Hematopoietic multipotent progenitor cell treated with erythropoietin and hydrocortisone succinate and interleukin-3 and kit ligand, for 8 days (in vitro differentiated cells): ENCODE results near the gene BMP10.
A peak's percentile ranks its signal among the peaks of the same experiment; 100 is the strongest.

Experiments
- DNase-seq: peaks from one replicate; pipeline ENCODE4 v3.0.0-alpha.2; 2015

BMP10 gene

DNA sequence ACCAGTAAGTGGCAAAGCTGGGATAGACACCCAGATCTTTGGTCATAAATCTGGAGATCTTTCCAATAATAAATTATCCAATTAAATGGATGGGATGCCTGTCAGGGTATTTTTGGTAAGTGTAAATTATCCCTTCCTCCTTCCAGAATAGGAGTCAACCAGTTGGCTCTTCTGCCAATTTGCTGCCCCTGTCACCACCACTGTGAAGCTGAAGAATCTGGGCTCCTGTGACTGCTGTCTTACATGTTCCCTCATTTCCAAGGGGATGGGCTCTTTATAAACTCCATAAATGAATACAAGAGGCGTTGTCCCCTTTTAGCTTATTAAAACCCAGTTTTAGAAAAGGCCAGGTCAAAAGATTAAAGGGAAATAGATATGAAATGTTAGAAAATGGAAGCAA, 17.8 kb upstream of the BMP10 start:
- DNase-seq = no peak

DNA sequence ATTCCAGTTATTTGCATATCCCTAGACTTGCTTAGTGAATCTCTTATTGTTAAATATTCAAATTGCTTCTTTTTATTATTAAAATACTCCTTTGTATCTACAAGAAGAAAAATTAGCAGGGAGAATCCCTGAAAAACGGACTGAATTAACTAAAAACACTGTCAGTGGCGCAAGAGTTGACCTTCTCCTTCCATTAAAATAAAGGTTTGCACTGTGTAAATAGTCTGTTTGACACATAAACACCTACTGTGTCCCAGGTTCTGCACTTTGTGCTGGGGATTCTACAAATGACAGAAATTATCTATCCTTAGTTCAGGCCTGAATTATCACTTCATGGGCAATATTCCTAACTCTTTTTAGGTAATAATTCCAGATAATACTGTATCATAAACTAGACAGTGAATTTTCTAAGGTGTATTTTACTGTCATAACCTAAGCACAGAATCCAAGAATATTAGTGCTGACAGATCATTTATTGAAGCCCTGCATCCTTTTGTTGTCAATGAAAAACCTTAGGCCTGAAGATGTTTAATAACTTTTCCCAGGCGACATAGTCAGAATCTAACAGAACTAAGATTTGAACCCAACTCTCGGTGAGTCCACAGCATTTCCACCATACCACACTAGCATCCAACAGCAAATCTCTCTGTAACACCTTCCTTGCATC, 17.0 kb upstream of the BMP10 start:
- DNase-seq = no peak

DNA sequence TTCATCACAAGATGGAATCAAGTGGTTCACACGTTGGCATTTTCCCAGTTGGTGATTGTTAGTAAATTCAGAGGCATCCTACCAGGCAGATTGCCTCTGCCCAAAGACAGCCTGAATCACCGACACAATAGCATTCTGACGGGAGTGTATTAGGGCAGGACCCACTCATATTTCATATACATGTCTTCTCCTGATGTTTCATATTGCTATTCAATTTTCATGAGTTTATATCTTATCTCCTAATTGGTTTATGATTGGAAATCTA, 14.5 kb upstream of the BMP10 start:
- no peak for DNase-seq

DNA sequence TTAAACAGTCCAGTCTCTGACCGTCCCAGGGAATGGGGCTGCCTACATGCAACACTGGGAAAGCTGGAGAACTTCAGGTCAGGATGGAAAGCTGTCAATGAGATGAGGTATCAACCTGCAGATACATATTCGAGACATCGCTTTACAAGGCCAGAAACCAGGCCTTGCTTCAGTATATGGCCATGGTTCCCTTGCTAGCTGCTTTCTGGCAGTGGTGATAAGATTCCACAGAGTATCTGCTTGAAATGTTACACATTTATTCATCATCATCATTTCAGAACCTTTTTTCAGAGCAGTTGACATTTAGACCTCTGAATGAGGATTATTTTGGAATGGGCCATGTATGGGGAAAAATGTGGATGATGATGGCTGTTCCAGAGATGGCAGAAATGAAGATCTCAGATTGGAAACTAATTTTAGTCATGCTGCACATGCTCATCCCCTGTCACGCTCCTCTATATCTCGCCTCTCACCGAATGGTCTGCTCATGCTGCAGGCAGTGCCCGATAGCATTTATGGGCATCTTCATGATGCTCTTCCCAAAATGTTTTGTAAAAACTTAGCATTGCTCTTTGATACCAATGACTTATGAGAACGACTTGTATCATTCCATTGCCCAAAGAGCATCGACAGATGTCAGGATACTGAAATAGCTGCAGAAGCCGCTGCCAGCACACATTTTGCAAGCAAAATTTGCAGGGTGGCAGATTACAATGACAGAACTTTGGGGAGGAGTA, 14.0 kb upstream of the BMP10 start:
- DNase-seq = no peak

DNA sequence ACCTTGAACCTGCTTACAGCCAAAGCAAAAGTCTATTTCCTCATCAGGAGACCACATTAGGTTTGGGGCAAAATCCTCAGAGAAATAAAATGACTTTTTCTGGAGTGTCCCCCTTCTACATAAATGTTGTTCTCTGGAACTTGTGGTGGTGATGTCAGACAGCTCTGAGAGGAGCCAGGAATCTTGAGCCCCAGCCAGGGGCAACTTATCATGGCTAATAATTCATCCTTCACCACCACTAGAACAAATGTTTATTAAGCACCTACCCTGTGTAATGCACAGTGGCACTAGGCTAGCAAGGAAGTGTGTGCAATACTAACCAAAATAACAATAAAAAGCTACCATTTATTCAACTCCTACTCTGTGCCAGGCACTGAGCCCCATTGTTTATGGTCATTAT, 9.0 kb upstream of the BMP10 start:
- DNase-seq = no peak

DNA sequence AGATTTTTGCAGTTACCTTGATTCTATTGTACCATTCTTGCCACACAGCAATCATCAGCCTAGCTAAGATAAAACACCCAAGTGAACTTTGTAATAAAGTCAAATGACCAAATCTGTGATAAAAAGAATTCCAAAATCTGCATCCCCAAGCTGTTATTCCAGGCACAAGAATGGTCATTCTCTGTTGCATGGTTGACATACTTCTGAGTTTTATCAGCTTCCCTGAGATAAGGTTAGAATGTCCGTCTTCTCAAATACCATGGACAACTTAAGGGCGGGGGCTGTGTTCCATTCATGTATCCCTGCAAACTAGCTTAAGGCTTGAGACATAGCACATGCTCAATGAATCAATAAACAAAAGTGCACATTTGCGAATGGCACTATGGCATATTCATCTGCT, 8.1 kb upstream of the BMP10 start:
- no peak for DNase-seq

DNA sequence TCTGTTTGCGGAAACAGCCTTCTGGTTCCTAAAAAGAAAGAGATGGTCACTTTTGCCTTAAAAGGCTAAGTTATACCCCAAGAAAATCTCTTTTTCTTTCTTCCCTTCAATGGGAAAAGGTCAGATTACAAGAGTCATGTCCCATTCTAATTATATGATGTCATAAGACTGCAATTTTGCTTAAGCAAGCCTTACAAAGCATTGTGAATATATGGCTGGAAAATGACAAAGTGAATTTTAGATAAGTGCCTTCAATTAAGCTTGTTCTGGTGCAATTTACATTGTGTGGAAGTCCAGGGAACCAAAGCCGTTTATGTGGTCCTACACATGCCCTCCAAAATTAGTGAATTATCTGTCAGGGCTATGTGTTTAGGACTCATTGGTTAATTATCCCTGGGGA, 7.6 kb upstream of the BMP10 start:
- no peak for DNase-seq

DNA sequence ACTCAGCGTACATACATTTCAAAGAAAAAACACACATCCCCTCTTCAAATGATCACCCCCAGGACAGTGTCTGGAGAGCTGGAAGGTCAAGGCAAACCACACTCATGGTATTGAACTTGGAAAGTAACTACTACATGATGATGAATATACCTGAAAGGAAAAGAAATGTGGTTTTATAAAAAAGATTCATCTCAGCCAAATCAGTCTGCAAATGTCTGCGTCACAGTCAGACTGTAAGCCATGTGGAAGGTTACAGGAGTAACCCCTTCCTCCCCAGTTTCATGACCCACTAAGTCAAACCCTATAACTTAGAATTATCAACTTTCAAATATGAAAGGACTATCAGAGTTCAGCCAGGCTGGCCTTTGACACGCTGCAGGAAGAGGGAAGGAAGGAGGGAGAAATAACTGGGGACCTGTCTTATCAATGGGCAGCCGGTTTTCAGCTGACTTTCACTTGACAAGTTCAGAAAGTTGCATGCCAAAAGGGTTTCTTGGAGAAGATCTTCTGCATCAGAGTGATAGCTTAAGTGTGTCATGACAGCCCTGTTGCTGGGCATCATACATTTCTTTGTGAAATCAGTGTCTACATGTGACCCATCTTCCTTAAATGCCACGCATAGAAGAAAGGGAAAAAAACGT, 7.0 kb upstream of the BMP10 start:
- DNase-seq = peak; percentile 33

DNA sequence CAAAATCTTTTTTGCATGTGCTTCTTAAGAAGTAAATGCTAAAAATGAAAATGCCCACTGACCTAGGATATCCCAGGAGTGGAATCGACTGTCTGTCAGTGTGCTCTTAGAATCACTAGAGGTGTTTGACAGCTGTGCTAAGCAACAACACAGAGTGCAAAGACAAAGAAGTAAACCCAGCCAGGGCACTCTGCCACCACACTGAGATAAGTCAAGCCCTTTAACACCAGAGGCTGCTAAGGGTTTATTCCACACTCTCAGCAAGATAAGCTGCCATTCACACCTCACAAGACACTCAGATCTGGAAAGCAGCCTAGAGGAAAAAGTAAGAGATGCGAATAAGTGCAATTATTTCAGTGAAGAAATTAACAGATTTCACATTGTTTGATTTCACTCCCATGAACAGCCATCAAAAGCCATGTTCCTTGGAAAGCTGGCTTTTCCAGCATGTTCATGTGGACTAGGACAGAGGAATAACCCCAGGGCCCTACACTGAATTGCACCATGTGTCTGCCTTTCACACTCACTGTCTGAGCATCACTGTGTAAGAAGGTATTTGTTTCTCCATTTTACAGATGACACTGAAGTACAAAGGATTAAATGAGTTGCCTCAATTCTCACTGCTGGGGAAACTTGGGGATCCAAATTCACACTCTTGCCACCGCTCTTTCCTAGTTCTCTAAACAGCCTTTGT, 6.0 kb upstream of the BMP10 start:
- peak; percentile 25 for DNase-seq

DNA sequence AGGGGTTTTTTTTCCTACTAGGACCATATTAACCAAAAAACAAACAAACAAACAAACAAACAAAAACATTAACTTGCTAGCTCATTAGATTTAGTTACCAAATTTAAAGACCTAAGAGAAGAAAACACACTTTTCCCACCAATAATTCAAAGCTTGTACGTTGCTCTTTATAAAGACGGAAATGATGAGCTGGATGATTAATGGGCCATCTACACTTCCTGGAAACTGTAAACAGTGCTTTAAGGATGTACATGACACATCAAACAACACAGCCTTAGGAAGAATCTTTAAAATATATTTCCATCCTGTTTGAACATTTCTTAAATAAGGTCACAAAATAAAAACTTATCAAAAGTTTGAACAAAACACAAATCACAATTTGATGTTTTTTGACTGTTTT, 982 bp downstream of the BMP10 start:
- no peak for DNase-seq

DNA sequence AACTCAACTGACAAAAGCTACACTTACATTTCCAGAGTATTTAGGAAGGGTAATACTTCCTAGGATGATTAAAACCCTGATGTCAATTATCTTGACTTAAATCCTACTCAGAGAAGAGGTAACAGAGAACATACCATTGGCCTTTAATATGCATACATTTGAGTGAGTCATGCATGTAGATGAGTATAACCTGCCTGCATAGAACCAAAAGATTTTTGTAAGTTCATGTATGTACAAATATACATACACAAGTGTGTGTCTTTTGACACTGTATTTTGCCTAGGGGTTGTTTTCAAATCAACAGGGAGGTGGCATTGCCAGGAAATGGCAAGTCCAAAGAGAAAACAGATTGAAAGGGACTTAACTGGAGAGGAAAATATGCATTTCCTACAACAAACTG, 6.1 kb downstream of the BMP10 start:
- DNase-seq = no peak

DNA sequence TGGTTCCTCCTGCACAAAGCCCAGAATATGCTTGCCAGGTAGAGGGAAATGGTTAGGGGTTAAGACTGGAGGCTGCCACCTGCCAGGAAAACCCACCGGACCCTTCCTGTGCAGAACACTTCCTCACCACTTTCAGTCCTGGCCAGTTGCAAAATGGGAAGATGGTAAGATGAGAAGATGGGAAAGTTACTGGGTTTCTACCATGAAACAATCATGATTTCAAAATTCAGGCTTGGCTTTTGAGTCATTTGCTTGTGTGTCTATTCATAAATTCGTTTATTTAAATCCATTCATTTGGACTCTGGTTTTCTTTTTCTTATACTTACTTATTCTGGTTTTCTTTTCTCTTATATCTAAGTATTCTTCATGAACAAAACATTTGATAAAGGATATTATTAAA, 7.2 kb downstream of the BMP10 start:
- DNase-seq = no peak

DNA sequence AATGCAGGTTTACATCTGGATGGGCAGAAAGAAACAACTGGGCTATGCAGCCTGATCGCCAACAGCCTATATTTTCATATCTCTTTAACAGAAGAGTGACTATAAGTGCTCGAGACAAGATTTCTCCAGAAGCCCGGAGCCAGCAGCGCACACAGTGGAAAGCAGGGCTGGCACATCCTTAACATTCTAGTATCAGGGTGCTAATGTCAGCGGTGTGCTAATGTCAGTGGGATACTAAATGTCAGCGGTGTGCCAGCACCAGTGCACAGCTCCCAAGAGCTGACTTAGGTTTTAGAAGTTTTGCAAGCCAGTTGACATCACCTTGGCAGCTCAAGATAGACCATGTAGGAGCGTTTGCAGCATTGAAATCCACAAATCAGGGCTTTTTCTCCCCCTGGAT, 8.3 kb downstream of the BMP10 start:
- DNase-seq = no peak

DNA sequence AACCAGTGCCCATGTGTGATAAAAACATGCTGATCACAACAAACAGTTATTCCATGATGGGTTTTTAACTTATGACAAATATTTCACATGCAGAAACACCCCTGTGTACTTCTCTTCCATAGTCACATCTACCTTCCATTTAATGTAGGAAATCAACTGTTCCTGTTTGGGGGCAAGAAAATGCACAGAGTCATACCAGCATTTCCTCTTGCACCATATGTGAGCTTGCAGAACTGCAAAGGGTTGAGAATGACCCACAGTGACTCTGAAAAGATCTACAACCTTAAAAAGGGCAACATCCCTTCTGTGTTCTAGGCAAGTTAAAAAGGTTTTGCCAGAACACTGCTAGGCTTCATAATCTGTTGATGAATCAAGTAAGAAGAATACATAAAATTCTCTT, 9.9 kb downstream of the BMP10 start:
- DNase-seq = no peak

DNA sequence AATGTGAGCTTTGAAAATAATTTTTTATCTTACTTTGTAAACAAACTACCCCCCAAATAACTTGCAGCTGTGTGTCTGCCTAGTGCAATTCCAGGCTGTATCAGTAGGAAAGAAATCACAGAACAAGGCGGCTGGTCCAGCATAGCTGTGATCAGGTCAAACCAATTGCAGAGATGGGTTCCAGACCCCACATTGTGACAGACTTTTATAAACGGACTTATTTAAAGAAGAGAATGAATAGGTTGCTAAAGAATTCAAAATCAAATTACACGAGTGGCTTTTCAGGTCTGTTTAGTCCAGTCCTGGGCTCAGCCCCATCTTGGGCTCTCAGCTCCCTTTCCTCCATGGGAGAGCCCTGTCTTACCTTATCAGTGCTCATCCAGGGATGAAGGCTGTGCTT, 11.1 kb downstream of the BMP10 start:
- no peak for DNase-seq

DNA sequence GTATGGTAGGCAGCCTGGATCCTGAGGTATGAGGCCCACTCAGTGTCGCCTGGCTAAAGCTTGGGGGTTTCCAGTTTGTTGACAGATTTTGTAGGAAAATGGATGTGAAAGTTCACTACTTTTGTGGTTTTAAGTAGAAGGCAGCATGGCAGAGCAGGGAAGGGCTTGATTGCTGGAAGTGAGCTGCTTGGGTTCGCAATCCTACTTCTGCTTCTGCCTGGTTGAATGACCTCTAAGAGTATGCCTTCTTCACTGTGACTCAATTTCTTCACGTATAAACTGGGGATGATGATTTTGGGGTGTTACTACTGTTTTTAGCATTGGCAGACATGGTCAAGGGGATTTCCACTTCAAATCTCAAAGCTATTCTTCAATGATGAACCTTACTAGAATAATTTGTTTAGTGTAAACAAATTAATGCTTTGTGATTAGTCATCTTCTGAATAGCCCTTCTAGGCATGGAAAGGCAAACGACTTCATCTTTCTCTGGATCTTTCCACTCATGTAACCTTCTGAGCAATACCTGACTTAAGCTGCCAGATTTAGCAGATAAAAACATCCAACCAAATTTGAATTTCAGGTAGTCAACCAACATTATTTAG, 13.2 kb downstream of the BMP10 start:
- DNase-seq = no peak

DNA sequence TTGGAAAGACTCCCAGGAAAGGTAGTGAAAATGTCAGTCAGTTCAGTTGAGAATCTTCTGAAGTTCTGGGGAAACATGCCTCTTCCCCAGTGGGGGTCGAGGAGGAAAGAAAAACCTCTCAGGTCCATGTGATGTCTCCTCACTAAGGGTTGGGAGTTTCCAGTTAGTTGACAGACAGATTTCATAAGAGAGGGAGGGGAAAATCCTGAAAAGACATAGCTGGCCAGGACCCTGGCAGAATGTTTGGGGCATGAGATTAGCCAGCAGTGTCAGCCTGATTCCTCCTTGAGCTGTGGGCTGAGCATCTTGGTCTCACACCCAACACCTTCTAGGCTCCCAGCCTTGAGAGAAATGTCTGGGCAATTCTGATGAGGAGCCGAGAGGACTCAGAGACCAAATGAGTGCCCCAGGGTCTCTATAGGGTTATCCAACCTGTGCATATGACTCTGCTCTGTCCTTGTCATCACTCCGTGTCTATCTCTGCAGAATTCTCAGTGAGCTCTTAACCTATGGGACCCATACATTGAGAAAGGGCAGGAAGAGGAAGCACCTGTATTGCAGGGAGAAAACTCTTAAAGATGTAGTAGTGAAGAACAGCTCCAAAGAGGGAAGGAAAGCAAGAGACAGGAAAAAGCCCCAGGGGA, 13.9 kb downstream of the BMP10 start:
- no peak for DNase-seq

DNA sequence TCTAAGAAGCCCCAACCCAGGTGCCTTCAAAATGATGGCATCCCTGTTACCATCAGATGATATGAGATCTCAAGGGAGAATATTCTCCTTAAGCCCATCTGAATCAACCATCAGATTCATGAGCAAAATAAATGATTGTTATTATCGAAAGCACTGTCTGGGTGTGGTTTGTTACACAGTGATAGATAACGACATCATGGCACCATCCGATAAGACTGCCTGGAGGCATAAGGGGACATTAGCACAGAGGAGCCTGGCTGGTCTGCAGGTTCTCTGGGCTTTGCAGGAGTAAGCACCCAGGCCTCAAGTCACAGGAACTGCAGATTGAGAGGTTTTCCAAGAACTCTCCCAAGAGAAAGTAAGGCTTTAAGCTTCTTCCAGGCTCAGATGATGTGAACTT, 15.6 kb downstream of the BMP10 start:
- DNase-seq = no peak

DNA sequence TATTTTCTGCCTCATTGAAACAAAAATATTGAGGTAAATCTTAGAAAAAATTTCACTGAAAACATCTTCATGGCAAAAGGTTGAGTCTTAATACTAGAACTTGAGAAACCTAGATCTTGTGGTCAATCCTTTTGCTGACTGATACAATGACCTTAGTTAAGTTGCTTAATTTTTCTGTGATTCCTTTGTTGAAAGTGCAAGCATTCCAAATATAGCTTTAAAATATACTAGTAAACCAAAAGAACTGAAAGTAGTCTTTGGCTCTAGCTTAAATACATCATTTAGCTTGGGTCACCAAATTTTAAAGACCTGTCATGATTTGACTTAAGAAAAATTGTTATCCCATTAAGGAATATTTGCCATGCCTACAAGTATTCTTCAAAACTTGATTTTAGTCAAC, 16.7 kb downstream of the BMP10 start:
- no peak for DNase-seq

DNA sequence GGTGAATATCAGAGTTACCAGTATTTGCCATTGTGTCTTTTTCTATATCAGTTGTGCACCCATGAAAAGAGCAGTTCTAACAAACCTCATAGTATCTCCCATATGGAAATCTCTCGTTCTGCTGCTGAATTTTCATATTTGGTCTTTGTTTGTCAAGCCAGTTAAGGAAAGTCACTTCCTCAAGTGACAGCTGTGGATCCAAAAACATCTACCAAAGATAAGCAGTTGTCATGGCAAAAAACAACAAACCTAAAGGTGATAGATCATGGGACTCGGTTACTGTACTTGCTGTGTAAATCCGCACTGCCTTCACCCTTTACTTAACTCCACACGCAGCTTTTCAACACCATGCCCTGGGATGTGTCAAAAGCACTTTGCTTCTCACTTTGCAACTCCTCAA, 17.3 kb downstream of the BMP10 start:
- no peak for DNase-seq

DNA sequence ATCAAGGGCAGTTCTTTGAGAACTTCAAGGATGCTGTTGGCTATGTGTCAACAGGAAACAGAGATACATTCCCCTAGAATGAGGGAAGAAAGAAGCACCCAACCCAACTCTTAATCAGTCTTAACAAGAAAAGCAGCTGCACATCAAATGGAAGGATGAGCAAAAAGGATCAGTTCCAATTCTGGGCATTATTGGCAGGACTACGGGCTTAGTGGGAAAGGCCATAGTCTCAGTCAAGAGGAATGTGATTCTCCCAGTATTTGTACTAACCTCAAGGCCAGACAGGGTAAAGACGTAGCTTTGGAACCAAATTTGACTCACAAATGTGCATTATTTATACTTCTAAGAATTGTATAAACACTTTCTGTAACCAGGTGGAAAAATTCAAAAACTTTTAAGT, 18.2 kb downstream of the BMP10 start:
- no peak for DNase-seq

DNA sequence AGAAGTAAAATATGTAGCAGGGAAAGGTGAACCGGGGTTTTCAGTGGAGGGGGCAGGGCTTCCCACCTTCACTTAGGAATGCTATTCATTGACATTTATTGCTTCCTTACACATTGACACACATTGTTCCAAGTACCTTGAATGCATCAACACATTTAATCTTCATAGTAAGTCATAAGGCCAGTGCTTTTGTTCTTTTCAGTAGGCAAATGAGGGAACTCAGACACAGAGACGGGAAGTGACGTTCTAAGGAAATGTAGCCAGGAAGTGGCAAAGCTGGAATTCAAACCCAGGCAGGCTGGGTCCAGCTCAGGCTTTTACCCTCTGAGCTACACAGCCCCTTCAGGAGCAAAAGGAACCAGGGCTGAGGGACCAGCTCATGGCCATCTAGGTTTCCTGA, 20.7 kb downstream of the BMP10 start:
- DNase-seq = no peak

DNA sequence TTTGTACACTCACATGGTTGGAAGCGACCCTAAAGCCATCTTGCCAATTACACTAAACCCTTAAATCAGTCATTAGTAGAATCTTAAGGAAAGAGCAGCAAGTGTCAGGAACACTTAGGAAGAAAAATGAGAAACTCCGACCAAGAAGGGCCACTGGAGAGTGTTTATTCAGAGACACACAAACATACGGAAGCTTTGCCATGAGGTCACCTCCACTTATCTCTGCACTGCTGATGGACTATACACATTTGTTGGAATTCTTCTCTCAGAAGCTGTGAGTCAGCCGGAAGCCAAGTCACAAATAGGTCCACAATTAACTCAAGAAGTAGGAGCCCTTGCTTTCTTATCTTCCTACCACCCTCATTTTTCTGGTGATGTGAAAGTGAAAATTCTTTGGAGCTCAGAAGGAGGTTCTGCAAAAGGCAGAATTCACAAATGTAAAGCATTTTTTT, 21.6 kb downstream of the BMP10 start:
- DNase-seq = no peak
